ENCODE measurements around the gene LRRC4B.
A peak's percentile ranks its signal among the peaks of the same experiment; 100 is the strongest.

Gene LRRC4B

DNA sequence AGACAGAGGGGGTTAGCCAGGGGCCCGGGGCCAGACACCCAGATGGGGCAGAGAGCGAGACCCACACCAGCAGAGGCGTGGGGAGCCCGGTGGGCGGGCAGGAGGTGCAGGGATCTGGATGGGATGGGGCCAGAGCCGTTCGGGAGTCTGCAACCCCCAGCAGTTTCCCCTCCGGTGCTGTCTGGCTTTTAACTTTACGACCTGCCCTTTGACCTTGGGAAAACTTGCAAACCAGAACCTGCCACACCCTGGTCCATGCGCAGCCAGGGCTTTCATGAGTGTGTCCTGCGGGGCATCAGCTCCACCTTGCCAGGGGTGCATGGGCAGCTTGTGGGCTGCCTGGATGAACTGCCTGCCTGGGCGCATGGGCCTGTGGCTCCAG lies 67.1 kb downstream of the LRRC4B start:
- DNase-seq, result no peak

DNA sequence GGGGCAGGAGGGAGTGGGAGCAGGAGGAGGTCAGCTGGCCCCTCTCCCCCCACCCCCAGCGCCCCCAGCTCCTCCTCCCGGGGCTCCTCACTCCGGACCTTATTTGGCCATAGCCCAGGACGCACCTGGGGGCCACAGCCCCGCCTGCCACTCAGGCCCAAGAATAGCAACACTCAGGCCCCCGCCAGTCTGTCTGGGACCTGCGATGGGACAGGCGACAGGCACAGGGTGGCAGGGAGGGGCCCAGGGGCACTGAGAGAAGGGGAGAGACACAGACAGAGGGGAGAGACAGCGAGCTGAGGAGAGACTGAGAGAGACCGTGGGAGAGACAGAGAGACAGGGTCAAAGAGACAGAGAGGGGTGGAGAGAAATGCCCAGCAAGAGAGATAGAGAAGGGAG lies 67.5 kb downstream of the LRRC4B start:
- DNase-seq, result no peak

DNA sequence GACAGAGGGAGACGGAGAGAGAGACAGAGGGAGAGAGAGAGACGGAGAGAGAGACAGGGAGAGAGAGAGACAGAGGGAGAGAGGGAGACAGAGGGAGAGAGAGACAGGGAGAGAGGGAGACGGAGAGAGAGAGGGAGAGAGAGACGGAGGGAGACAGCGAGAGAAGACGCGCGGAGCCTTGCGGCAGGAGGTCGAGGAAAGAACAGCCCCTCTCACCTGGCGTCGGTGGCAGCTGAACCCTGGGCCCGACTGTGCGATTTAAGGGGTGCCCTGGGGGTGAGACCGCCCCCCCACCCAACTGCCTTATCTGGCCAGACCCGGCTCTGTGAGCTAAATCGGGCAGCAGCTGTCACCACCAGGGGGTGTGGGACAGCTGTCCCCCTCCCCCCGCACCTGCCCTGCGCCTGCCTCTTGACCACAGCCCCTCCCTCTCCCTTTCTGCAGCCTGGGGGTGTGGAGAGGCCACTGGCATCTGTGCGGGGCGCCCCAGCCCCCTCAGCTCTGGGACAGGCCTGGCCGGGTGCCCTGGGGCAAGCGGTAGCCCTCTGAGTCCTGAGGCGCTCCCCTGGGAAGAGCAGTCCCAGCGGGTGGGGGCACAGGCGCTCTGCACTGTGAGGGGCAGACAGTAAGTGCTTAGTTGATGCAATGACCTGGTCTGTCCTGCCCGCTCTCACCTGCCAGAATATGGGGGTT lies 68.0 kb downstream of the LRRC4B start:
- DNase-seq, result no peak

DNA sequence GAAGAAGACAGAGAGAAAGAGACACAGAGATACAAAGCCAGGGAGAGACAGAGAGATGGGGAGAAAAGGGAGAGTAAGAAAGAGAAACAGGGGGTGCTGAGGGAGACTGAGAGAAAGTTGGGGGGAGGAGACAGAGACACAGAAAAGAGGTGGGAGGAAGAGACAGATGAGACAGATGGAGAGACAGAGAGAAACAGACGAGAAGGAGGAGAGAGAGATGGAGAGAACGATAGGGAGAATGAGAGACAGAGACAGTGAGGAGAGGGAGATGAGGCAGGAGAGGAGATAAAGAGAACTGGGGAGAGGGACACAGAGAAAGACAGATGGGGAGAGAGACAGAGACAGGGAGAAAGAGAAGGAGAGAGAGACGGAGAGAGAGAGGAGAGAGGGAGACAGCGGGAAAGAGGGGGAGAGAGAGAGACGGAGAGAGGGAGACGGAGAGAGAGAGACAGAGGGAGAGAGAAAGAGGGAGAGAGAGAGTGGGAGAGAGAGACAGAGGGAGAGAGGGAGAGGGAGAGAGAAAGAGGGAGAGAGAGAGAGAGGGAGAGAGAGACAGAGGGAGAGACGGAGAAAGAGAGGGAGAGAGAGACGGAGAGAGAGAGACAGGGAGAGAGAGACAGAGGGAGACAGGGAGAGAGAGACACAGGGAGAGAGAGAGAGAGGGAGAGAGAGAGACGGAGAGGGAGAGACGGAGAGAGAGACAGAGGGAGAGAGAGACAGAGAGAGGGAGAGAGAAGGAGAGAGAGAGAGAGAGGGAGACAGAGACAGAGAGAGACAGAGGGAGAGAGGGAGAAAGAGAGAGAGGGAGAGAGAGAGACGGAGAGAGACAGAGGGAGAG lies 69.8 kb downstream of the LRRC4B start:
- DNase-seq, result no peak

DNA sequence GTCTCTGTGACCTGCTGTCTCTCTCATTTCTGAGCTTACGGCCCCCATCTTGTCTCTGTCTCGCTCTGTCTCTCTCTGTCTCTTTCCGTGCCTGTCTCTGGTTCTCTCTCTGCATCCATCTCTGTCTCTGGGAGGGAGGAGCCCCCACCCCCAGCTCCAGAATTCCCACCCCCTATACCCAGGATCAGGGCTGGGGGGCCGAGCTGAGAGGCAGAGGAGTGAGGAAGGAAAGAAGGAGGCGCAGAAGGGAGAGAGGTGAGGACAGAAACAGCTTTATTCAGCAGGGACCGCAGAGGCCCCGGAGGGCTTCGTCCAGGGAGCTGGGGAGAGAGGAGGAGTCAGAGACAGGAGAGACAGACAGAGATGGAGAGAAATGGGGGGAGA lies 71.2 kb downstream of the LRRC4B start:
- DNase-seq, result no peak

DNA sequence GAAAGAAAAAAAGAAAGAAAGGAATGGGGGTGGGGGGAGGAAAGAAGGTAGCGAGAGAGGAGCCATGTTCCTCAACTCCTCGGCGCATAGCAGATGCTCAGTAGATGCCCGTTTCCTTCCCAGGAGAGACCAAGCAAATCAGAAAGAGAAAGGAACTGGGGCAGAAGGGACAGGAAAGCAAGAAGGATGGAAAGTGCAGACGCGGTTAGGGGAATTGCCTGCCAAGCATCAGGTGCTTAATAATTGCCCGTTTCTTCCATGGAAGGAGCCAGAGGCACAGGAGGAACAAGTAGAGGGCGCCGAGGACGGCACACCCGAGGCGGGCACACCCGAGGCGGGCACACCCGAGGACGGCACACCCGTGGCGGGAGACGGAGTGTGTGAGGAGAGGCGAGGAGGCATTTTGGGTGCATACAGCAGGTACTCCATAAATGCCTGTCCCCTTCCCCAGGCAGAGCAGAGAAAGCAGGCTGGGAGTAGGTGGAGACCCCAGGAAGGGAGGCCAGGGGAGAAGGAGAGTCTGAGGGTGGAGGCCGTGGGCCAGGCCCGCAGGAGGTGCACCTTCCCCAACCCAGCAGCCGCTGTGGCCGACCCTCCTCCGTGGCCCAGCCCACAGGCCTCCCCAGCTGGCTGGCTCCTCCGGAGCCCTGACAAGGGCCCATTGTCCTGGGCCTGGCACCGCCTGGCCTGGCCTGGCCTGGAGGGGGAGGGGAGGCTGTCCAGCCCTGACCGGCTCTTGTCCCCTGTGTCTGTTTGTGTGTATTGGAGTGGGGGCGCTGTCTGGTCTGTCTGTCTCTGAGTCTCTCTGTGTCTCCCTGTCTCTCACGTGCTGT lies 71.8 kb downstream of the LRRC4B start:
- DNase-seq, result no peak

DNA sequence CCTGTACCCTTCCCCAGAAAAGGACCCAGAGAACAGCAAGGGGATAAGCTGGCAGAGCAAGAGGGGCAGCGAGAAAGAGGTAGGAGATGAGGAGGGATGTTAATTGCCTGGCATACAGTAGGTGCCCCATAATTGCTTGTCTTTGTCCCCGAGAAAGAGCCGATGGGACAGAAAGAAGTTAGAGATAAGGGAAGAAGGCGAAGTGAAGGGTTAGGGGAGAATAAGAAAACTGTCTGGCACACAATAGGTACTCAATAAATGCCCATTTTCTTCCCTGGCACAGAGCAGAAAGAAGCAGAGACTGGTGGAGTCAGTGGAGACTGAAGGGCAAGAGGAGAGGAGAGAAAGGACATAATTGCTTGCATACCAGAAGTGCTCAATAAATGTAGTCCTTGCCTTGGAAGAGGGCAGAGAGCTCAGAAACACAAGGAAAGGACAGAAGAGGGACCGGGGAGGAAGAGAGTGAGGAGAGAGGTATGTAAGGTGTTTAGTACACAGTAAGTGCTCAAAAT lies 73.2 kb downstream of the LRRC4B start:
- no peak for DNase-seq

DNA sequence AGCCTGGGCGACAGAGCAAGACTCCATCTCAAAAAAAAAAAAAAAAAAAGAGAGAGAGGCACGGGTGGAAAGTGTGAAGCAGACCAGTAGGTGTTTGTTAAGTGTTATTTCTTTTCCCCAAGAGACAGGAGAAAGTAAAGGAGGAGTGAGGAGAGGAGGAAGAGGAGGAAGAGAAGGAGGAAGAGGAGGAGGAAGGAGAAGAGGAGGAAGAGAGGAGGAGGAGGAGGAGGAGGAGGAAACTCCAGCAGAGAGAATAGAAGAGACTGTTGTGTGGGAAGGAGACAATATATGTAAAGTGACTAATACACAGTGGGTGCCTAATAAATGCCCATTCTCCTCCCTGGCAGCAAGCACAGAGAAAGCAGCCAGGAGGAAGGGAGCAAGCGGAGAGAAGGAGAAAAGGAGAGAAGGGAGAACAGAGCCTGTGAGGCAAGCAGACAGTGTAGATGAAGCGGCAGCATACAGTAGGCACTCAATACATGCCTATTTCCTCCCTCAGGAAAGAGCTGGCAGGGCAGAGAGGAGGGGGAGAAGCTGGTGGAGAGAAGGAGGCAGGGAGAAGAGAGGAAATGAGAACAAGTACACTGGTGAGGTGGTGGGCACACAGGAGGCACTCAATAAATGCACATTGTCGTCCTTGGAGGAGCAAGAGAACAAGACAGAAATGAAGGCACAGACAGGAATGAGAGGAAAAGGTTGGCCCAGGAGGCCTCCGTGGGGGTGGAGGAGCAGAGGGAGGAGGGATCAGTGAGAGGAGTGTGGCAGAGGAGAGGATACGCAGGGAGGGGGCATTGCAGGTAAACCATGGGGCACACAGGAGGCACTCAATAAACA lies 73.8 kb downstream of the LRRC4B start:
- no peak for DNase-seq

DNA sequence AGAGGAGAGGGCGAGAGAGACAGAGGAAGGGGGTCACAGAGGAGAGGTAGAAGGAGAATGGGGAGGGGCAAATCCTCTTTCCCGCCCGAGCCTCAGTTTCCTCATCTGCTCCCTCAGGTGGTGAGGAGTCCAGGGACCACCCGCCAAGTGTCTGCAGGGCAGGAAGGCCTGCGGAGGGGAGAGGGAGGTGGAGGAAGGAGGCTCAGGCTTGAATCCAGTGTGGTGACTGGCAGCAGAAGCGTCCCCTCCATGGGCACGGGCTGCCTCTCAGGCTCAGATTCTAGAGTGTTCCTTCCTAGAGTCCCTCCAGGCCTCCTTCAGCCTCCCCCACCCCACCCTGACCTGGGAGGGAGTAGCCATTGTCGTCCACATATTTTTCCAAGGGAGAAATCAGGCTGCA lies 75.1 kb downstream of the LRRC4B start:
- no peak for DNase-seq

DNA sequence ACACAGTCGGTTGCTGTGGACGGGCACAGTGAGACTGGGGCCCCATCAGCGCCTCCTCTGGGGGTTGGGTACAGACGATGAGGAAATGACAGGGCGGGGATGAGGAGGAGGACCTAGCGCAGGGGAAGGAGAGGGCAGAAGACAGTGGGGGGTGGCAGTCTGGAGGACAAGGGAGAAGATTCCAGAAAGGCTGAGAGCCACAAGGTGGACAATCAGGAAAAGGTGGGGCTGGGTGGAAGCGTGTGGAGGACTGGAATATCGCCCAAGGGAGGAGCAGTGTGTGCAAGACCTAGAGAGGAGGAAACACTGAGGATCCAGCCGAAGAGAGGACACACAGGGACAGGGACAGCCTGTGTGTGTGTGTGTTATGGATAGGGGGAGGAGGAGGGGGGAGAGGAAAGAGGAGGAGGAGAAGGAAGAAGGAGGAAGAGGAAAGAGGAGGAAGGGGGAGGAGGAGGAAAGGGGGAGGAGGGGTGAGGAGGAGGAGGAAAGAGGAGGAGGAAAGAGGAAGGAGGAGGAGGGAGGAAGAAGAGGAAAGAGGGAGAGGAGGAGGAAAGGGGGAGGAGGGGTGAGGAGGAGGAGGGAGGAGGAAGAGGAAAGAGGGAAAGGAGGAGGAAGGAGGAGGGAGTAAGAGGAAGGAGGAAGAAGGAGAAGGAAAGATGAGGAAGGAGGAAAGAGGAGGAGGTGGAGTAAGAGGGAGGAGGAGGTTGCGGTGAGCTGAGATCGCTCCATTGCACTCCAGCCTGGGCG lies 75.8 kb downstream of the LRRC4B start:
- DNase-seq, result peak in 2 of 4 experiments; percentile 40 to 41

DNA sequence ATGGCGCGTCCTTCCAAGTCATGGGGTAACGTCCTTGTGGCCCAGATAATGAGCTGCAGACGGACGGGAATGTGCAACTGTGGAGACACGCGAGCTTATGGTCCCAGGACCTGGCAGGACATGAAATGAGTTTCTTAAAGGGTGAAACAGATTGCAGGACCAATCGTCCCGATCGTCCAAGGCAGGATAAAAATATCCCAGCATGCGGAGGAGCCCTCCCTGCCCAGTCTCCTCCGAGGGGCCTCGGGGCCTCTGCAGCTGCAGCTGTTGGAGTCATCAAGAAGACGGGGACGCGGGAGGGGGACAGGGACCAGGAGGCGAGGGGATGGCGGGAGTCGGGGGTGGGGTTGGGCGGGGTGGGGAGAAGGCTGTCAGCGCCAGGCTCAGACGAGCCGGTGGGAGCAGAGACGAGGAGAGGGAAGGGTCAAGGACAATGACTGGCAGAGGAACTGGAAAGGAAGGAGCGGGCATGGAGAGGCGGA lies 77.2 kb downstream of the LRRC4B start:
- no peak for DNase-seq

DNA sequence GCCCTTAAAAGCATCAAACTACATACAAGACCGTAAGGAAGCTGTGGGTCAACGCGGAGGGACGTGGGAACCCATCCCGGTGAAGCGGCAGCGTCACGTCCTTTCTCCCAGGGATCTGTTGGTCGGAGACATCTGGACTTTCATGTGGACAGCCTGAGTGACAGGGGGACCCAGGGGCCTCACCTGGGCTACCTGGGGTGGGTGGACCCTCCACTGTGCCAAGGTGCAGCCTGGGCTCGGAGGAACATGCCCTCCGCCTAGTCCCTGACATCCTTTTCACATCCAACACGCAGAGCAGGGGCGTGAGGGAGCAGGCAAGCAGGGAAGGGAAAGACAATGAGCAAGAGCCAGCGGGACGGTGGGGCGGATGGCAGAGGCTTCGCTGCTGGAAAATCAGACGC lies 77.8 kb downstream of the LRRC4B start:
- DNase-seq, result no peak

DNA sequence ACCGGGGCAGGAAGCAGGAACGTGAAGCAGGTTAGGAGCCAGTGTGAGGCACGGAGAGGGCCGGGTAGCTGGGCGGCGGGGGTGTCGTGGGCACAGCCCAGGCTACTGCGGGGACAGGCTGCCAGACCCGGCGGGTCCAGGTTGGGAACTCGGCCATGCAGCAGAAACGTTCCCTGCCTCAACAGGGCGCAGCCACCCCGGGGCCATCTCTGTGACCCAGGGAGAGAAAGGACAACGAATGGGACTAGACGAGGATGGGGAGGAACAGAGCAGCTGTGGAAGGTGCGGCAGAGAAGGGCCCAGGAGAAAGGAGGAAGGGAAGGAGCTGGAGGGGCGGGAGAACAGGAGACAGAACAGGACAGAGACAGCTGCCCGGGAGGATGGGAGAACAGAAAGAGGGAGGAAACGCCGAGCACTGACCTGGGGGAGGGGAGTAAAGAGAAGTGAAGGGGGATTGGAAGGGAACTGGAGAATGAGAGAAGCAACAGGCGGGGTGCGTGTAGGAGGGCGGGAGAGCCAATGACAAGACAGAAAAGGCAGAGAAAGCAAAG lies 78.7 kb downstream of the LRRC4B start:
- DNase-seq, result peak in 3 of 4 experiments; percentile 35 to 47 (median 47)

DNA sequence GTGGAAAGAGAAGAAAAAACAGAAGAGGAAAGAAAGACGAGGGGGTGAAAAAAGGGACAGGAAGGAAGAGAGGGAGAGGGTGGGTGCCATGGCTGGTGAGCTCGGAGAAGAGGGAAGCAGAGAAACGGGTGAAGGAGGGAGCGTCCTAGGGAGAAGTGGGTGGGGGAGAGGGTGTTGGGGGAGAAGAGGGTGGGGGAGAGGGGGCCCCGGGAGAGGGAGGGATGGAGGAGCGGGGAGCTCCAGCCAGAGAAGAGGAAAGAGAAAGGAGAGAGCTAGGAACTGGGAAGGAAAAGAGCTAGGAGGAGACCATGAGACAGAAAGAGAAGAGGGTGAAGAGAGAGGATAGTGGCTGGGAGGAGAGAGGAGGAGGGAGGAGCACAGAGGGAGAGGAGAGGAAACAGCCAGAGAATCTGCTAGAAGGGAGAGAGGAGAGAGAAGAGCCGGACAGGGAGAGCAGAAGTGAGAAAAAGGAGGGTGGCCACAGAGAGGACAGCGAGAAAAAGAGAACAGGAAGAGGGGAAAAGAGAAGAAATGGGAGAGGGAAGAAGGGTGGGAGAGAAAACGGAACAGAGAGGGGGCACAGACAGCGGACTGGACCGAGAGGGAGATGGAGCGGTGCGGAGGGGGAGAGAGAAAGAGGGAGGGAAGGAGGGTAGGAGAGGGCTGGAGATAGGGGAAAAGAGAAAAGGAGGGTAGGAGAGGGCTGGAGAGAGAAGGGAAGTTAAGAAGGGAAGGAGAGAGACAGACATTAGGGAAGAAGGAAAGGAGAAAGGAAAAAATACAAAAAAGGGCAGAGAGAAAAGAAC lies 79.6 kb downstream of the LRRC4B start:
- DNase-seq, result peak; percentile 43 to 56 (median 44)

DNA sequence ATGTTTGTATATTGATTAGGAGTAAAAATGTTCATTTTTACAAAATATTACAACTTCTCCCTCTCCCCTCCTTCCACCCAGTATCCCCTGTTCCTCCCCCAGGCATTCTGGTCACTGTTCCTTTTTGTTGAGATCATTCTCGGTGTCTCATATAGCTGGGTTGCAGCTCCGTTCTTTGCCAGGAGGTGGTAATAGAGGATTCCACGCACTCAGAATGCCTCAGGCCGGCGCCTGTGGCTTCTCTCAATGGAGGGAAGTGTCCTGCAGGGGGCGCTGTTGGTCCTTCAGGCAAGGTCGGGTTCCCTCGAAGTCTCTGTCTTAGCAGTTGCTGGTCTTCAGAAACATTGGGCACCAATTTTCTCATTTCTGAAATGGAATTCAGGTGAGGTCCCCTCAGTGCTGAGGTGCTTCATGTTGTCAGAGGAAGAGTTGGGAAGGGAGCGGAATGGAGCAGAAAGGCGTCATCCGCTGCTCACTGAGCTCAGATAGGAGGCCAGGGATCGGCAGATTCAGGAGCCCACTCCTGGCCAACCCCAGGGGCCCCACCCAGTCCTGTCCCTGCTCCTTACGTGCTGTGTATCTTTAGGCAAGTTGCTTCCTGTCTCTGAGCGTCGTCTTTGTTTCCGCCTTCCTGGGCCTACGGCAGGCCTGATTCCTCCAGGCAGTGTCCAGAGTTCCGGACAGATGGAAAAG lies 81.3 kb downstream of the LRRC4B start:
- DNase-seq, result peak; percentile 44 to 67 (median 47)

DNA sequence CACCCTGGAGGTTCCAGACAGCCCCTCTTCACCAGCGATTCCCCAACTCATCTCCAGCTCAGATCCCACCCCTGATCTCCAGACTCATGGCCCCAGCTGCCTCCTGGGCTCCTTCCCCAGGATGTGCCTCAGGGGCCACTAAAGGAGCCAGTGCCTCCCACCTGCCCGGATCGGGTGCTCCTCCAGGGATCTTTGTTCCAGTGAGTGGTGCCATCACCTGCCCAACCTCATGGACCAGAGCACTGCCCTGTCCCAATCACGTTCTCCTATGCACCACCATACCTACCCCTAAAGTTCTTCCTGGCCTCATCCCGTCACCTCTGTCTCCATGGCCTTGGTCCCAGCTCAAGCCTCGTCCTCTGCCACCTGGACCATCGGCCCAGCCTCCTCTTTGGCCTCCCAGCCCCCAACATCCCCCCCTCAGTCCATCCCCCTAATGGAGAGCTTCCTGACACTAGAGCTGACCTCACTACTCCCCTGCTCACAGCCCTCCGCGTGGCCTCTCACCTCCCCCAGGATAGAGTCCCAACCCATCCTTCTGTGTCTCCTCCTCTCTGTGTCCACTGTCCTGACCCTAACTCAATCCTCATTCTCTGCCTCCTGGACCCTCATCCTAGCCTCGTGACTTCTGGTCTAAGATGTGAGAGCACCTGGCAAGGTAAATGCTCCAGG lies 82.8 kb downstream of the LRRC4B start:
- no peak for DNase-seq

DNA sequence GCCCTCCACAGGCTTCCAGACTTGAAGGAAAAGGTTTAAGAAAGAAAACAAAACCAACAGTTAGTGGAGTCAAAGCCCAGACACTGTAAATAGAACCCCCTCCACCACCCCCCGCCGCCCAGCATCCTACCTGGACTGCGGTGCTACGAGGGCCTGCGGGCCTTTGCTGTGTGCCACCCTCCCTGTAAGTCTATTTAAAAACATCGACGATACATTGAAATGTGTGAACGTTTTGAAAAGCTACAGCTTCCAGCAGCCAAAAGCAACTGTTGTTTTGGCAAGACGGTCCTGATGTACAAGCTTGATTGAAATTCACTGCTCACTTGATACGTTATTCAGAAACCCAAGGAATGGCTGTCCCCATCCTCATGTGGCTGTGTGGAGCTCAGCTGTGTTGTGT lies 85.3 kb downstream of the LRRC4B start:
- no peak for DNase-seq

DNA sequence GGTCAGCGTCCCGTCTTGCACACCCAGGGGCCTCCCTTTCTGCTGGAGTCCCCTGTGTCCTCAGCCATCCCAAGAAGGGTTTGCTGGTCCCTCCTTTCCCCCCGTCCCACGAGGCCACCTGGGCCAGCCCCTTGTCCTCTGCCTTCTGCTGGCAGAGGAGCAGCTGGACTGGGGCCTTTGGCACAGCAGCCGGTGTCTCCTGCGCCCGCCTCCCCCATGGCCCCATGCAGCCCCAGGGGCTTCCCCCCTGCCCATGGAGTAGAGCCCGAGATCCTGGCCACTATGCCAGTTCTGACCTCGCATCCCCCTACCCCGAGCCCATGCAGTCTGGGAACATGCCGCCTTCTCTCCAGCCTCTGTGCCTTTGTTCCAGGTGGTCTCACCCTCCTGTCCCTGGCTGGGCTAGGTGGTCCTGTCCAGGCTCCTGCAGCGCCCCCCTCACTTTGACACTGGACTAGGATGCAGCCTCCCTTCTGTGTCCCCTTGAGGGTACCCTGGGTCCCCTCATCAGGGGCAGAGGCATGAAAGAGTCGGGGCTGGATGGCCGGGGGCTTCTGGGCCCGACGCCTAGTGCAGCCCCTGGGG lies 85.9 kb downstream of the LRRC4B start:
- DNase-seq, result no peak

Measured in suppressor macrophage (primary cell).